Activated naive CD4-positive, alpha-beta T cell treated with anti-CD3 and anti-CD28 coated beads for 36 hours (primary cell): ENCODE measurements around the gene STEAP2. TPM values are rescaled to one million over a fixed set of nuclear protein-coding genes. Genes with fewer than 3 reads are reported as not detected.
A peak's percentile ranks its signal among the peaks of the same experiment; 100 is the strongest.
"Not testable (repeated sequence)": the region's sequence is repeated elsewhere in the genome, so short reads cannot be mapped to it uniquely, and the experiment has no call there.

Experiments used
- CTCF ChIA-PET: fragments of 350-600 bp; sonication (Branson Sonifier 250); formaldehyde crosslinking; loops from one replicate; lab custom pipeline; 2021; ENCODE audit warnings: antibody characterized with exemption; lab: Charles Lee
- DNase-seq: peaks from one replicate; pipeline ENCODE4 v3.0.0-alpha.2; 2020
- H3K27ac Mint-ChIP-seq: one replicate; pipeline ENCODE4 v1.8.0; 2021; ENCODE audit warnings: mild to moderate bottlenecking, mixed read lengths
- H3K27me3 Mint-ChIP-seq: one replicate; pipeline ENCODE4 v1.8.0; 2021; ENCODE audit warnings: low read depth, mixed read lengths
- H3K36me3 Mint-ChIP-seq: one replicate; pipeline ENCODE4 v1.8.0; 2021; ENCODE audit warnings: low read depth, mixed read lengths
- H3K4me1 Mint-ChIP-seq: one replicate; pipeline ENCODE4 v1.8.0; 2021; ENCODE audit warnings: low read depth, mixed read lengths
- H3K4me3 Mint-ChIP-seq: one replicate; pipeline ENCODE4 v1.8.0; 2021; ENCODE audit warnings: mild to moderate bottlenecking, moderate library complexity, mixed read lengths
- H3K9me3 Mint-ChIP-seq: one replicate; pipeline ENCODE4 v1.8.0; 2021; ENCODE audit warnings: mixed read lengths
- intact Hi-C: fragments of 100-400 bp; cut with micrococcal nuclease; formaldehyde crosslinking; loops from one replicate; pipeline ENCODE4 v1.15.1; 2023
- total RNA-seq, 2 experiments: library from RNA; stranded (reverse); gene quantifications; one replicate each; pipeline ENCODE4 v1.2.3, GENCODE V29; 2021

STEAP2 gene
- total RNA-seq, 2 experiments from 2014 or later: not detected

- intact Hi-C loops: loop anchor here (10.0 kb wide), 1 partner anchor 1022 kb away; the partner anchor contains the start of gene FZD1
- CTCF ChIA-PET: interaction anchor here (1.5 kb wide), 1 partner anchor 89 kb away, joined by 5 read pairs; the partner anchor contains the start of gene STEAP1
- Mint-ChIP-seq H3K4me3 (no peak overlapping the region), H3K4me1 (peaks cover 17% of the 10 kb centered on the region), H3K27me3 (peaks cover 24% of the 10 kb centered on the region), H3K27ac (no peak overlapping the region), H3K9me3 (no peaks in the 10 kb centered on the region), H3K36me3 (no peaks in the 10 kb centered on the region)
- DNase-seq: no peak
Observed at GRCh38 chr7:90242369-90243168, 31.0 kb downstream of the STEAP2 start.

GRCh38 chr7:90243556-90243955, 32.0 kb downstream of the STEAP2 start:
- peaks cover 17% of the 10 kb centered on the region for H3K4me1 Mint-ChIP-seq
- peak overlapping the region; percentile 97 for H3K4me3 Mint-ChIP-seq
- DNase-seq: no peak
- H3K9me3 Mint-ChIP-seq: no peaks in the 10 kb centered on the region
- intact Hi-C loops: loop anchor here (10.0 kb wide), 1 partner anchor 1021 kb away; the partner anchor contains the start of gene FZD1
- H3K27ac Mint-ChIP-seq: no peak overlapping the region
- H3K36me3 Mint-ChIP-seq: no peaks in the 10 kb centered on the region
- H3K27me3 Mint-ChIP-seq: peaks cover 22% of the 10 kb centered on the region
- CTCF ChIA-PET: interaction anchor here (0.6 to 1.5 kb wide), 2 partner anchors 46 to 90 kb away, joined by 3 to 5 read pairs; partner anchors contain the start of gene STEAP1

GRCh38 chr7:90244565-90244908, 33.0 kb downstream of the STEAP2 start:
- Mint-ChIP-seq H3K27ac (no peak overlapping the region), H3K4me1 (peaks cover 17% of the 10 kb centered on the region), H3K4me3 (peak overlapping the region; percentile 97), H3K9me3 (no peaks in the 10 kb centered on the region), H3K27me3 (peaks cover 24% of the 10 kb centered on the region), H3K36me3 (no peaks in the 10 kb centered on the region)
- intact Hi-C loops: loop anchor here (1.0 to 10.0 kb wide), 2 partner anchors 90 to 1020 kb away; partner anchors contain the start of genes FZD1 and STEAP1
- CTCF ChIA-PET: no interaction called here
- DNase-seq: no peak

- Mint-ChIP-seq H3K4me3 (peak within 1 kb of the TSS; percentile 97), H3K9me3 (no peaks in the 10 kb centered on the region), H3K27me3 (peaks cover 24% of the 10 kb centered on the region), H3K36me3 (no peaks in the 10 kb centered on the region), H3K27ac (no peak within 1 kb of the TSS), H3K4me1 (peaks cover 17% of the 10 kb centered on the region)
- CTCF ChIA-PET: interaction anchor here (1.2 kb wide), 1 partner anchor 93 kb away, joined by 4 read pairs; no protein-coding TSS in a partner anchor
- intact Hi-C loops: loop anchor here (1.0 to 10.0 kb wide), 7 partner anchors 17 to 1020 kb away; partner anchors contain the start of genes CLDN12, FZD1, GTPBP10 and STEAP1
- peak; percentile 91 for DNase-seq
Observed at GRCh38 chr7:90244909-90245851, 33.6 kb downstream of the STEAP2 start, which contains the start of gene CFAP69. Gene CFAP69, plus strand, starts transcription at chr7:90245174. Its CDS starts 251 bp downstream, at chr7:90245425.

GRCh38 chr7:90246171-90246570, 34.6 kb downstream of the STEAP2 start:
- Mint-ChIP-seq H3K4me1 (peaks cover 17% of the 10 kb centered on the region), H3K36me3 (no peaks in the 10 kb centered on the region), H3K4me3 (peak overlapping the region; percentile 97), H3K27ac (no peak overlapping the region), H3K9me3 (no peaks in the 10 kb centered on the region), H3K27me3 (peaks cover 30% of the 10 kb centered on the region)
- CTCF ChIA-PET: interaction anchor here (1.2 kb wide), 1 partner anchor 94 kb away, joined by 4 read pairs; no protein-coding TSS in a partner anchor
- DNase-seq: no peak
- intact Hi-C loops: loop anchor here (10.0 kb wide), 1 partner anchor 1019 kb away; the partner anchor contains the start of gene FZD1

GRCh38 chr7:90248706-90249105, 37.2 kb downstream of the STEAP2 start:
- H3K27ac Mint-ChIP-seq: no peak overlapping the region
- H3K27me3 Mint-ChIP-seq: peaks cover 34% of the 10 kb centered on the region
- CTCF ChIA-PET: interaction anchor here (0.6 to 1.2 kb wide), 2 partner anchors 178 to 179 kb away, joined by 3 to 5 read pairs; no protein-coding TSS in a partner anchor
- DNase-seq: no peak
- intact Hi-C loops: loop anchor here (10.0 kb wide), 1 partner anchor 1016 kb away; the partner anchor contains the start of gene FZD1
- no peaks in the 10 kb centered on the region for H3K36me3 Mint-ChIP-seq
- no peaks in the 10 kb centered on the region for H3K9me3 Mint-ChIP-seq
- no peak overlapping the region for H3K4me3 Mint-ChIP-seq
- H3K4me1 Mint-ChIP-seq: peaks cover 17% of the 10 kb centered on the region

GRCh38 chr7:90250601-90251303, 39.2 kb downstream of the STEAP2 start:
- H3K9me3 Mint-ChIP-seq: no peaks in the 10 kb centered on the region
- H3K27me3 Mint-ChIP-seq: peaks cover 34% of the 10 kb centered on the region
- intact Hi-C loops: no loop called here
- no peak for DNase-seq
- H3K36me3 Mint-ChIP-seq: no peaks in the 10 kb centered on the region
- H3K4me1 Mint-ChIP-seq: peaks cover 6% of the 10 kb centered on the region
- no peak overlapping the region for H3K27ac Mint-ChIP-seq
- CTCF ChIA-PET: no interaction called here
- H3K4me3 Mint-ChIP-seq: no peak overlapping the region

GRCh38 chr7:90251304-90251635, 39.7 kb downstream of the STEAP2 start:
- no peak for DNase-seq
- H3K36me3 Mint-ChIP-seq: no peaks in the 10 kb centered on the region
- peaks cover 29% of the 10 kb centered on the region for H3K27me3 Mint-ChIP-seq
- H3K27ac Mint-ChIP-seq: no peak overlapping the region
- no peak overlapping the region for H3K4me3 Mint-ChIP-seq
- H3K4me1 Mint-ChIP-seq: peaks cover 2% of the 10 kb centered on the region
- intact Hi-C loops: no loop called here
- CTCF ChIA-PET: interaction anchor here (0.7 to 1.6 kb wide), 2 partner anchors 9 to 41 kb away, joined by 3 to 4 read pairs; no protein-coding TSS in a partner anchor
- no peaks in the 10 kb centered on the region for H3K9me3 Mint-ChIP-seq

GRCh38 chr7:90256011-90256410, 44.5 kb downstream of the STEAP2 start:
- H3K27ac Mint-ChIP-seq, H3K9me3 Mint-ChIP-seq, intact Hi-C loops, H3K4me3 Mint-ChIP-seq, H3K36me3 Mint-ChIP-seq, H3K4me1 Mint-ChIP-seq, DNase-seq, CTCF ChIA-PET: not testable (repeated sequence)
- peaks cover 18% of the 10 kb centered on the region for H3K27me3 Mint-ChIP-seq

- H3K36me3 Mint-ChIP-seq: no peaks in the 10 kb centered on the region
- no peaks in the 10 kb centered on the region for H3K4me1 Mint-ChIP-seq
- intact Hi-C loops: no loop called here
- H3K27ac Mint-ChIP-seq: no peak overlapping the region
- H3K4me3 Mint-ChIP-seq: no peak overlapping the region
- no peak for DNase-seq
- H3K9me3 Mint-ChIP-seq: no peaks in the 10 kb centered on the region
- H3K27me3 Mint-ChIP-seq: peaks cover 20% of the 10 kb centered on the region
- CTCF ChIA-PET: interaction anchor here (0.7 to 1.2 kb wide), 3 partner anchors 43 to 103 kb away, joined by 3 to 4 read pairs (median 4); partner anchors contain the start of genes STEAP1 and STEAP2
Observed at GRCh38 chr7:90256778-90257177, 45.2 kb downstream of the STEAP2 start.

- DNase-seq: no peak
- Mint-ChIP-seq H3K27me3 (peaks cover 3% of the 10 kb centered on the region), H3K4me3 (no peak overlapping the region), H3K27ac (no peak overlapping the region), H3K4me1 (no peaks in the 10 kb centered on the region), H3K36me3 (no peaks in the 10 kb centered on the region), H3K9me3 (no peaks in the 10 kb centered on the region)
- intact Hi-C loops: loop anchor here (5.0 kb wide), 1 partner anchor 36 kb away; no protein-coding TSS in a partner anchor
- CTCF ChIA-PET: interaction anchor here (1.3 to 2.4 kb wide), 2 partner anchors 50 to 166 kb away, joined by 3 to 10 read pairs; partner anchors contain the start of gene STEAP2
Observed at GRCh38 chr7:90261441-90261840, 49.9 kb downstream of the STEAP2 start.
